ENCODE data around the gene PROK1. TPM values are rescaled to one million over a fixed set of nuclear protein-coding genes. Genes with fewer than 3 reads are reported as not detected.

The PROK1 gene
- total RNA-seq, 6 donors from 2014 or later = 0.33 TPM; not detected in 5

DNA sequence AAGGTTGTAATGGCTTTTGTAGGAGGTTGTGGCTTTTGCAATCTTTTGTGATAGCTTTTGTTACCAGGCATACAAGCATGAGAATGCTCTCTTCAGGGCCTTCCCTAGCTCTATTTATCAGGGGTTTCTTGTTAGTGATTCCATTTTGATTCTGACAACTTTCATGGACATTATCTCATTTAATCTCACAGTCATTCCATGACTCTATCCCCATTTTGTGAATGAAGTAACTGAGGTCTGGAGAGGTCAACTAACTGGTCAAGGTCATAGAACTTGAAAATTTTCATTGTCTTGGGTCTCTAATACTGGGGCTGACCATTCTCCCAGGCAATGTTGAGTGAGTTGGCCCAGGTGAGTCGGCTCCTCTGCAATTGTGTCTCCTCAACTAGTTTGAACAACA is 32.2 kb upstream of the PROK1 start:
- TF ChIP-seq POLR2AphosphoS5 (IDR thresholded peaks at IDR 0.05) (no peak), POLR2A (IDR thresholded peaks at IDR 0.05) (no peak), EP300 (IDR thresholded peaks at IDR 0.05) (no peak), CTCF (IDR thresholded peaks at IDR 0.05) (no peak)
- Histone ChIP-seq H3K4me3 (no peak overlapping the region), H3K27me3 (no peaks in the 10 kb centered on the region), H3K4me1 (no peaks in the 10 kb centered on the region), H3K9me3 (no peaks in the 10 kb centered on the region), H3K27ac (no peak overlapping the region), H3K36me3 (no peaks in the 10 kb centered on the region)
- 86 to 95% methylated on average over 1 of the region's 1 CpG for WGBS, 2 donors
- DNase-seq (no peak), ATAC-seq (ENCODE audit: low FRiP score in 2 of 2) (no peak)

GRCh38 chr1:110420023-110420662 is 30.8 kb upstream of the PROK1 start:
- TF ChIP-seq POLR2A (IDR thresholded peaks at IDR 0.05) (no peak), POLR2AphosphoS5 (IDR thresholded peaks at IDR 0.05) (no peak), EP300 (IDR thresholded peaks at IDR 0.05) (no peak), CTCF (IDR thresholded peaks at IDR 0.05) (no peak)
- H3K4me1 ChIP-seq = peaks cover 0 to under 1% (median under 1%) of the 10 kb centered on the region in 4 donors
- WGBS, 2 donors = 89 to 94% methylated on average over 3 to 10 of the region's 10 CpGs
- no peak for ATAC-seq (ENCODE audit: low FRiP score in 2 of 2)
- H3K9me3 ChIP-seq = no peaks in the 10 kb centered on the region
- H3K36me3 ChIP-seq = no peaks in the 10 kb centered on the region
- H3K27me3 ChIP-seq = no peaks in the 10 kb centered on the region
- H3K27ac ChIP-seq = peak overlapping the region in 2 of 4 donors; percentile 39 to 46
- DNase-seq = peak in 1 of 2 donors; percentile 20
- no peak overlapping the region for H3K4me3 ChIP-seq

DNA sequence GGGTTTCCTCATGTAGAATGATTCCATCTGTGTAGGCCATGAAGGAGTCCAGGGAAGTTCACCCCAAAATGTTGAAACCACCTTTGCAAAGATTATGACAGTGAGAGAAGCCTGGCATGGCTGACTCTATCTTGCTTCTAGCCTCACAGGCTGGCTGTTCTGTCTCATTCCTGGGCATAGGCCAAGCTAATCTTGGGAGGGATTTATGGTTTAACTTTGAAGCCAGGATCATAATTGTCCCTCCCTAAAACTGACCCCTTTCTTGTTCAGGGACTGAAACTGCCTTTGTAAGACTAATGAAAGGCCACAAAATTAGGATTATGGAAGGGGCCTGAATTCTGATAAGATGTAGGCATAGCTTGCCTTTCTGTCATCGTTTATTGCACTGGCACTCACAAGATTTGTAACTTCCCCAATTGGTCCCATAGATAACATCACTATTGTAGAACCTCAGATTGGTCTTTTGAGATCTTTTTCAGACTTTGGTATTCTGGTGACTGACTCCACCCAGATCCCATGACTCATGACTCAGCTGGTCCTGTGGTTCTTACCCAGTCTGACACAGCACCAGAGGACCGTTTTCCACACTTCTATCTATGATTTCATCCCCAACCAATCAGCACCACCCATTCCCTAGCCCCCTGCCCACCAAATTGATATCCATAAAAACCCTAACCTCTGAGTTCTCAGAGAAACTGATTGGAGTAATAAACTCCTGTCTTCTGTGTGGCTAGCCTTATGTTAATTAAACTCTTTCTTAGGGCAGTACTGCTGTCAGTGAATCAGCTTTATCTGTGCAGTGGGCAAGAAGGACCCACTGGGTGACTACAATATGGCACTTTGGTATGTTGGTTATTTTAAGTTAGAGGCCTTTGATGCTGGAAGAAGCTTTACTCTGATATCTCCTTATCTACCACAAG is 29.8 kb upstream of the PROK1 start:
- WGBS, 2 donors = 47 to 51% methylated on average over 2 of the region's 2 CpGs
- H3K27me3 ChIP-seq = no peaks in the 10 kb centered on the region
- peak overlapping the region in 2 of 4 donors; percentile 39 to 46 for H3K27ac ChIP-seq
- ATAC-seq (ENCODE audit: low FRiP score in 2 of 2) (peak in 1 of 2 donors; percentile 83), DNase-seq (peak in 1 of 2 donors; percentile 65)
- H3K9me3 ChIP-seq = no peaks in the 10 kb centered on the region
- no peak overlapping the region for H3K4me3 ChIP-seq
- no peaks in the 10 kb centered on the region for H3K36me3 ChIP-seq
- TF ChIP-seq CTCF (IDR thresholded peaks at IDR 0.05) = no peak
- no peak for TF ChIP-seq POLR2AphosphoS5 (IDR thresholded peaks at IDR 0.05)
- TF ChIP-seq POLR2A (IDR thresholded peaks at IDR 0.05) = no peak
- no peak for TF ChIP-seq EP300 (IDR thresholded peaks at IDR 0.05)
- H3K4me1 ChIP-seq = peaks cover 0 to 8% (median 4%) of the 10 kb centered on the region in 4 donors

DNA sequence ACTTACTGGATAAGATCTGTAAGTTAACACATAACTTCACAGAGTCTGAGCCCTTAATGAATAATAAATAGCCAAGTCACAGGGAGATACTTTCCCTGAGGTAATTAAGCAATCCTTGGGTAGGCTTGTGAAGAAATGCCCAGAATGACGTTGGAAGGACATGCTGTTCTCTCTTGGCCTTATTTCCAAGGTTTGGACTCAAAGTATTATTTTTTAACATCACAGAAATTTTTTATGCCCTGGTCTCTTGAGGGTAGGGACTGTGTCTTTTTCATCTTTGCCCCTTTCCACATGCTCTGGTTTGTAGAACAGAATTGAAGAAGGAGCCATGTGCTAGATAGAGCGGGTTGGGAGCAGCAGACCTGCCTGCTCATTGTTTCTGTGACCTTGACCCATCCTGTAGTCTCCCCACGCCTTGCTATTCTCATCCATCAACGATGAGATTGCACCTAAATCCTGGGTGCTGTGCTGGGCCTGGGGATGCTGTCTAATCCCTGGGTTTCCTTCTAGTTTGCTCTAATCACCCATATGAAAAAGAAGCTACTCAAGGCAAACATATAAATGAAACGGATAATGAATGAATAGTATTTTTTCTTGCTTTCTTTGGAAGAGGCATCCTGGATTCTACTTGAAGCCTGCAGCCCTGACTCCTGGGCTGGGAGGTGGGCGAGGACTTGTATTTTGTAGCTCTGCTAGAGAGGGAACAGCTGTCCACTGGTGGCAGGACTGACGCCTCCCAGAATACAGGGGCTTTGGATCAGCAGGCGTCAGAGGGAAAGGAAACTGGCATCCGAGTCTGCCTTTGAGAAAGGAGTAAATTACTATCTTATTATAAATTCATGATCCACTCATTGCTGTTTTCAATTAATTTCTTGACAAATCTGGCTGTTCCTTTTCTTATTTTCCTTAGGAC is 26.0 kb upstream of the PROK1 start:
- Histone ChIP-seq H3K36me3 (no peaks in the 10 kb centered on the region), H3K4me1 (peaks cover 0 to 8% (median 4%) of the 10 kb centered on the region in 4 donors), H3K27me3 (no peaks in the 10 kb centered on the region), H3K4me3 (no peak overlapping the region), H3K9me3 (no peaks in the 10 kb centered on the region), H3K27ac (peak overlapping the region in 1 of 4 donors; percentile 25)
- ATAC-seq (ENCODE audit: low FRiP score in 2 of 2) (peak in 1 of 2 donors; percentile 33), DNase-seq (no peak)
- no peak for TF ChIP-seq CTCF (IDR thresholded peaks at IDR 0.05)
- peak in 2 of 4 donors; percentile 59 to 67 for TF ChIP-seq EP300 (IDR thresholded peaks at IDR 0.05)
- WGBS, 2 donors = 70 to 73% methylated on average over 9 of the region's 9 CpGs
